Bronchial epithelial cell (primary cell): Measurements from ENCODE around the gene ZNF805. TPM values are rescaled to one million over a fixed set of nuclear protein-coding genes. Genes with fewer than 3 reads are reported as not detected.

Experiments
- DNase-seq: peaks from one replicate; pipeline ENCODE4 v3.0.0-alpha.2; 2010; ENCODE audit warnings: low read depth
- FAIRE-seq: peaks from 2 replicates; lab custom pipeline; 2011; peaks lifted over from hg19 to GRCh38; lab: Jason Lieb, UNC
- H3K27me3 ChIP-seq: 2 replicates; pipeline ENCODE4 v1.5.1; 2011; ENCODE audit warnings: low read length; ENCODE audit not compliant: control insufficient read depth, insufficient read depth
- H3K36me3 ChIP-seq: 2 replicates; pipeline ENCODE4 v1.5.1; 2011; ENCODE audit warnings: low read length; ENCODE audit not compliant: control insufficient read depth, insufficient read depth
- H3K4me3 ChIP-seq: 2 replicates; pipeline ENCODE4 v1.5.1; 2011; ENCODE audit warnings: mild to moderate bottlenecking, low read depth, low read length, control low read depth
- CTCF ChIP-seq: IDR thresholded peaks from 2 replicates; pipeline ENCODE4 v1.5.1; 2011; ENCODE audit warnings: mild to moderate bottlenecking, moderate library complexity, low read length, control low read depth, inconsistent platforms; ENCODE audit not compliant: insufficient read depth, severe bottlenecking
- total RNA-seq: library from RNA; depleted of rRNA; stranded (reverse); fragments of >200 nt; gene quantifications from 2 replicates; pipeline ENCODE4 v1.2.1, GENCODE V29; 2014

The ZNF805 gene
- total RNA-seq, 1 donor from 2014 or later = 27.9 TPM

GRCh38 chr19:57241176-57241575 is 744 bp downstream of the ZNF805 start:
- peak; percentile 60 for FAIRE-seq
- peak; percentile 23 for DNase-seq

GRCh38 chr19:57242821-57243220 is 2.4 kb downstream of the ZNF805 start:
- DNase-seq (no peak), FAIRE-seq (no peak)
- Histone ChIP-seq H3K4me3 (no peak overlapping the region), H3K36me3 (peaks cover 13% of the 10 kb centered on the region), H3K27me3 (no peaks in the 10 kb centered on the region)
- TF ChIP-seq CTCF = no peak

More at GRCh38 chr19:57241176-57241575, 744 bp downstream of the ZNF805 start:
- H3K27me3 ChIP-seq = no peaks in the 10 kb centered on the region
- peak overlapping the region; percentile 94 for H3K4me3 ChIP-seq
- H3K36me3 ChIP-seq = peaks cover 8% of the 10 kb centered on the region
- TF ChIP-seq CTCF = no peak

- no peak for DNase-seq
- no peak for TF ChIP-seq CTCF
- peaks cover 16% of the 10 kb centered on the region for H3K36me3 ChIP-seq
- H3K4me3 ChIP-seq = no peak overlapping the region
- no peaks in the 10 kb centered on the region for H3K27me3 ChIP-seq
- FAIRE-seq = no peak
Measured at GRCh38 chr19:57244513-57244912, 4.1 kb downstream of the ZNF805 start.

GRCh38 chr19:57245066-57245465 is 4.6 kb downstream of the ZNF805 start:
- H3K4me3 ChIP-seq = no peak overlapping the region
- no peak for TF ChIP-seq CTCF
- H3K36me3 ChIP-seq = peaks cover 16% of the 10 kb centered on the region
- no peak for DNase-seq
- H3K27me3 ChIP-seq = no peaks in the 10 kb centered on the region
- FAIRE-seq = no peak

- H3K36me3 ChIP-seq = peaks cover 16% of the 10 kb centered on the region
- FAIRE-seq = no peak
- DNase-seq = no peak
- TF ChIP-seq CTCF = no peak
- no peaks in the 10 kb centered on the region for H3K27me3 ChIP-seq
- no peak overlapping the region for H3K4me3 ChIP-seq
Measured at GRCh38 chr19:57245959-57246358, 5.5 kb downstream of the ZNF805 start.

GRCh38 chr19:57248646-57249045 is 8.2 kb downstream of the ZNF805 start:
- no peak overlapping the region for H3K4me3 ChIP-seq
- no peaks in the 10 kb centered on the region for H3K27me3 ChIP-seq
- DNase-seq = no peak
- FAIRE-seq = no peak
- H3K36me3 ChIP-seq = peaks cover 17% of the 10 kb centered on the region
- TF ChIP-seq CTCF = no peak
